ENCODE data around the gene ADGRG3. TPM values are rescaled to one million over a fixed set of nuclear protein-coding genes. Genes with fewer than 3 reads are reported as not detected.

Gene ADGRG3
- total and polyA plus RNA-seq, 4 donors: 0.08 to 3.9 (median 0.54) TPM

DNA sequence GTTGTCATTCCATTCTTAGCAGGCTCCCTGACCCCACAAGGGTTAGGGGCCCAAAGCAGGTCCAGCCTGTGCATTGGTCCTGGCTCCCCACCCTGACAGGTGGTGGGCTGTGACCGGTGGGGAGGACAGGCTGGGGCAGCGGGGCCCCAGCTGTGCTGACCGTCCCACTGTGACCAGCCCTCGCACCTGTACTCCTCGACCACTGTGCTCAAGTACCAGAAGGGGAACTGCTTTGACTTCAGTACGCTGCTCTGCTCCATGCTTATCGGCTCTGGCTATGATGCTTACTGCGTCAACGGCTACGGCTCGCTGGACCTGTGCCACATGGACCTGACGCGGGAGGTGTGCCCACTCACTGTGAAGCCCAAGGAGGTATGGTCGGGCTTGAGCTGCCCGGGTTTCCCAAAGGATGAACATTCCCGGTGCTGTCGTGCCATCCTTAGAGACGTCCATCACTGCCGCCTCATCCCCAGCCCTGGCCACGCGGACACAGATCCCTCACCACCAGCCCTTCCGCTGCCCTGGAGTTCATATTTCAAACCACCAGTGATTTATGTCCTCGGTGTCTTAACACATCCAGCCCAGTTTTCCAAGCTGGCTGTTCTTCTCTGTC lies 33.8 kb downstream of the ADGRG3 start:
- DNase-seq (peak in 1 of 2 donors; percentile 29), ATAC-seq (ENCODE audit: low FRiP score) (peak; percentile 22)
- intact Hi-C loops (cut with DNase I): no loop called here

DNA sequence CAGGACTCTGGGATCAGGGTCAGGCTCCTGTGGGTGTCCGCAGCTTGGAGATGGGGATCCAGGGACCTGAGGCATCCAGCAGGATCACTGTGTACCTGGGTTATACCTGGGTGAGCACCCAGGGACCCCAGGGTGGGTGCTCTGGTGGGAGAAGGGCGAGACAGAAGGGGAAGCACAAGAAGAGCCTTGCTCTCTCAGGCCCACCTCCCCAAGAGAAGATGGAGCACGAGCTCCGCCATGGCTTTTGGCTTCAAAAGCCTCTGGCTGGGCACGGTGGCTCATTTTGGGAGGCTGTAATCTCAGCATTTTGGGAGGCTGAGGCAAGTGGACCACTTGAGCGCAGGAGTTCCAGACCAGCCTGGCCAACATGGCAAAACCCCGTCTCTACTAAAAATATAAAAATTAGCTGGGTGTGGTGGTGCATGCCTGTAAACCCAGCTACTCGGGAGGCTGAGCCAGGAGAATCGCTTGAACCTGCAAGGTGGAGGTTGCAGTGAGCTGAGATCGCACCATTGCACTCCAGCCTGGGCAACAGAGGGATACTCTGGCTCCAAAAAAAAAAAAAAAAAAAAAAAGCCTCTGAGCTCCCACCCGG lies 35.4 kb downstream of the ADGRG3 start:
- no peaks in the 10 kb centered on the region for H3K4me1 ChIP-seq (ENCODE audit: control insufficient read depth in 1 of 2, insufficient read depth in 2 of 2, low read length in 2 of 2)

More for the DNA sequence above, 33.8 kb downstream of the ADGRG3 start:
- Histone ChIP-seq H3K27me3 (ENCODE audit: control insufficient read depth in 1 of 2, insufficient read depth in 2 of 2, low read length in 1 of 2) (no peaks in the 10 kb centered on the region), H3K4me3 (ENCODE audit: low read length in 2 of 2) (no peak overlapping the region), H3K36me3 (ENCODE audit: control insufficient read depth in 1 of 2, insufficient read depth in 2 of 2, low read length in 1 of 2) (no peaks in the 10 kb centered on the region), H3K9me3 (ENCODE audit: control insufficient read depth, low read length) (no peaks in the 10 kb centered on the region), H3K4me1 (ENCODE audit: control insufficient read depth in 1 of 2, insufficient read depth in 2 of 2, low read length in 2 of 2) (no peaks in the 10 kb centered on the region), H3K27ac (ENCODE audit: low read depth in 1 of 2, low read length in 2 of 2) (no peak overlapping the region)
- 75 to 78% methylated on average over 23 of the region's 23 CpGs for WGBS, 2 donors

DNA sequence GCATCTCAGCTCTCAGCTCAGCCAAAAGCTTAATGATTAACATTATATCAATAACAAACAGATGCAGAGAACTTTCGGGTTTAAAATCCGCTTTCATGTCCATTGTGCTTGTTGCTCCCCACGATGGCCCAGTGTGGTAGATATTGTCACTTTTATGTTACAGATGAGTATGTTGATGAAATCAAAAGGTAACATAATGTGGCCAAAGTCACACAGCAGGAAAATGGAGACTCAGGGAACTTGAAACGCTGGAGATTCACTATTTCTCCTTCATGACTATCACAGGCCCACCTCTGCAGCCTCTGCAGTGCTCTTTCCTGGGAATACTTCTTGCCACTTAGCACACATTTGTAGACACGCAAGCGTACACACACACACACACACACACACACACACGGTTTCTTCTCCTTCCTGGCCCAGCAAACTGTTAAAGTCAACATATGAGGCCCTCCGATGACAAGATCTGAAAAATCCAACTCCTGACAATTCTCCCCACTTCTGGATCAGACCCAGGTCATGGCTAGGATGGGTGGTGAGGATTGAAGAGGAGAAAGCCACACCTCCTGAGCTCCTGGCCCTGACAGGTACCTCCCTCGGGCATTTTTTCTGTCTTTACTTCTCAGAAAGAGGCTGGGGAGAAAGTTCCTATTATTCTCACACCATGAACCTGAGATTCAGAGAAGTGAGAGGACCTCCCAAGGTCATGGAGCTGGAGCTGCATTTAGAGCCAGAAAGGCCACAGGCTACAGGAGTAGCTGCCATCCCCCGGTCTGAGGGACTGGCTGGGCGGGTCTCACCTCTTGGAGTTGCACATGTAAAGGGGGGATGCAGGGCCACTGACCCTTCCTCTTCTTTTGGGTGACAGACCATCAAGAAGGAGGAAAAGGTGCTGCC lies 36.2 kb downstream of the ADGRG3 start:
- Histone ChIP-seq H3K4me1 (ENCODE audit: control insufficient read depth in 1 of 2, insufficient read depth in 2 of 2, low read length in 2 of 2) (no peaks in the 10 kb centered on the region), H3K4me3 (ENCODE audit: low read length in 2 of 2) (no peak overlapping the region), H3K9me3 (ENCODE audit: control insufficient read depth, low read length) (no peaks in the 10 kb centered on the region), H3K36me3 (ENCODE audit: control insufficient read depth in 1 of 2, insufficient read depth in 2 of 2, low read length in 1 of 2) (no peaks in the 10 kb centered on the region), H3K27me3 (ENCODE audit: control insufficient read depth in 1 of 2, insufficient read depth in 2 of 2, low read length in 1 of 2) (no peaks in the 10 kb centered on the region), H3K27ac (ENCODE audit: low read depth in 1 of 2, low read length in 2 of 2) (no peak overlapping the region)
- ATAC-seq (ENCODE audit: low FRiP score) (no peak), DNase-seq (peak in 1 of 2 donors; percentile 23)
- intact Hi-C loops (cut with DNase I): no loop called here
- WGBS, 2 donors: 58 to 67% methylated on average over 11 of the region's 11 CpGs

More for the DNA sequence above, 35.4 kb downstream of the ADGRG3 start:
- no peak for DNase-seq
- WGBS, 2 donors: 89% methylated on average over 11 of the region's 11 CpGs
- intact Hi-C loops (cut with DNase I): no loop called here
- ATAC-seq (ENCODE audit: low FRiP score): no peak
- H3K27me3 ChIP-seq (ENCODE audit: control insufficient read depth in 1 of 2, insufficient read depth in 2 of 2, low read length in 1 of 2): no peaks in the 10 kb centered on the region
- no peak overlapping the region for H3K27ac ChIP-seq (ENCODE audit: low read depth in 1 of 2, low read length in 2 of 2)
- no peaks in the 10 kb centered on the region for H3K36me3 ChIP-seq (ENCODE audit: control insufficient read depth in 1 of 2, insufficient read depth in 2 of 2, low read length in 1 of 2)
- H3K9me3 ChIP-seq (ENCODE audit: control insufficient read depth, low read length): no peaks in the 10 kb centered on the region
- no peak overlapping the region for H3K4me3 ChIP-seq (ENCODE audit: low read length in 2 of 2)

DNA sequence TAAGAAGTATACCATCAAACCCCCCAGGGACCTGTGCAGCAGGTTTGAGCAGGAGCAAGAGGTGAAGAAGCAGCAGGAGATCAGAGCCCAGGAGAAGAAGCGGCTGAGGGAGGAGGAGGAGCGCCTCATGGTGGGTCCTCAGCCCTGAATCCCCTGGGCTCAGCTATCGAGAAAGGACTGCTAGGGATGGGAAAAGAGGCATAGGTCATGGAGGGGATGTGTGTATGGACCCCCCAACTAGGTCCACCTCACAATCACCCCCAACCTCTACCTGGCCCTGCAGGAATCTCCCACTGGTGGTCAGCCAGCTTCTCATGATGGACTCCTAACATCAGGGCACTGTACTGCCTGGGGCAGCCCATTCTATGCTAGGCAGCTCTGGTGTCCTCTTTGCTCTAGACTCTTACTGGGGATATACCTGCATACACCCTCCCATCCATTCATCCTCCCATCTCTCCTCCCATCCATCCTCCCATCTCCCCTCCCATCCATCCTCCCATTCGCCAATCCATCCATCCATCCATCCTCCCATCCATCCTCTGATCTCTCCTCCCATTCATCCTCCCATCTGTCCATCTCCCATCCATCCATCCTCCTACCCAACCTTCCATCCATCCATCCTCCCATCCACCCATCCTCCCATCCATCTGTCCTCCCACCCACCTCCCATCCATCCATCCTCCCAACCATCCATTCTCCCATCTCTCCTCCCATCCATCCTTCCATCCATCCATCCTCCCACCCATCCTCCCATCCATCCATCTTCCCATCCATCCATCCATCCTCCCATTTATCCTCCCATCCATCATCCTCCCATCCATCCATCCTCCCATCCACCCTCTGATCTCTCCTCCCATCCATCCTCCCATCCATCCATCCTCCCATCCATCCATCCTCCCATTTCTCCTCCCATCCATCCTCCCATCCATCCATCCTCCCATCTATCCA lies 37.1 kb downstream of the ADGRG3 start:
- H3K27ac ChIP-seq (ENCODE audit: low read depth in 1 of 2, low read length in 2 of 2): no peak overlapping the region
- intact Hi-C loops (cut with DNase I): no loop called here
- 88 to 93% methylated on average over 4 of the region's 4 CpGs for WGBS, 2 donors
- no peaks in the 10 kb centered on the region for H3K9me3 ChIP-seq (ENCODE audit: control insufficient read depth, low read length)
- DNase-seq: peak in 1 of 2 donors; percentile 15
- H3K27me3 ChIP-seq (ENCODE audit: control insufficient read depth in 1 of 2, insufficient read depth in 2 of 2, low read length in 1 of 2): no peaks in the 10 kb centered on the region
- no peak overlapping the region for H3K4me3 ChIP-seq (ENCODE audit: low read length in 2 of 2)
- no peaks in the 10 kb centered on the region for H3K36me3 ChIP-seq (ENCODE audit: control insufficient read depth in 1 of 2, insufficient read depth in 2 of 2, low read length in 1 of 2)
- no peak for ATAC-seq (ENCODE audit: low FRiP score)
- H3K4me1 ChIP-seq (ENCODE audit: control insufficient read depth in 1 of 2, insufficient read depth in 2 of 2, low read length in 2 of 2): no peaks in the 10 kb centered on the region

DNA sequence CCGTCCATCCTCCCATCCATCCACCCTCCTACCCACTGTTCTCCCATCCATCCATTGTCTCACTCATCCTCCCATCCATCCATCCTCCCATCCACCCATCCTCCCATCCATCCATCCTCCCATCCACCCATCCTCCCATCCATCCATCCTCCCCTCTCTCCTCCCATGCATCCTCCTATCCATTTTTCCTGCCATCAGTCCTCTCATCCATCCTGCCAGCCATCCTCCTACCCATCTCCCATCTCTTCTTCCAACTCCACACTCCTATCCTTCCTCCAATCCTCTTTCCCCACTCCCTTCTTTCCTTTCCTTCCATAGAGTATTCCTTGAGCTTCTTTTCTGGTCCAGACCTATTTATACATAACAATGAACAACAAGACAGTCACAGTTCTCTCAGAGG lies 38.6 kb downstream of the ADGRG3 start:
- DNase-seq: no peak
- 85% methylated on average over 1 of the region's 1 CpG; no CpG with 5 or more reads in 1 of the 2 donors for WGBS, 2 donors
- Histone ChIP-seq H3K9me3 (ENCODE audit: control insufficient read depth, low read length) (no peaks in the 10 kb centered on the region), H3K4me3 (ENCODE audit: low read length in 2 of 2) (no peak overlapping the region), H3K36me3 (ENCODE audit: control insufficient read depth in 1 of 2, insufficient read depth in 2 of 2, low read length in 1 of 2) (no peaks in the 10 kb centered on the region), H3K27me3 (ENCODE audit: control insufficient read depth in 1 of 2, insufficient read depth in 2 of 2, low read length in 1 of 2) (no peaks in the 10 kb centered on the region), H3K27ac (ENCODE audit: low read depth in 1 of 2, low read length in 2 of 2) (no peak overlapping the region), H3K4me1 (ENCODE audit: control insufficient read depth in 1 of 2, insufficient read depth in 2 of 2, low read length in 2 of 2) (no peaks in the 10 kb centered on the region)
- no peak for ATAC-seq (ENCODE audit: low FRiP score)
- intact Hi-C loops (cut with DNase I): no loop called here

DNA sequence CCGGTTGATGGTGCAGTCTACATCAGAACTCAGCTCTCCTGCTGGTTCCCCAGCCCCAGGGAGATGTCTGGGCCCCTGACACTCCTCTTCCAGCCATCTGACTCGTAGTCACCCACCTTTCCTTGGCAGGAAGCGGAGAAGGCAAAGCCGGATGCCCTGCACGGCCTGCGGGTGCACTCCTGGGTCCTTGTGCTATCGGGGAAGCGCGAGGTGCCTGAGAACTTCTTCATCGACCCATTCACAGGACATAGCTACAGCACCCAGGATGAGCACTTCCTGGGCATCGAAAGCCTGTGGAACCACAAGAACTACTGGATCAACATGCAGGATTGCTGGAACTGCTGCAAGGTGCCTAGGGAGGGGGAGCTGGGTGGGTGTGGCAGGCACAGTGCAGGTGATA lies 39.2 kb downstream of the ADGRG3 start:
- Histone ChIP-seq H3K4me1 (ENCODE audit: control insufficient read depth in 1 of 2, insufficient read depth in 2 of 2, low read length in 2 of 2) (no peaks in the 10 kb centered on the region), H3K4me3 (ENCODE audit: low read length in 2 of 2) (no peak overlapping the region), H3K27ac (ENCODE audit: low read depth in 1 of 2, low read length in 2 of 2) (no peak overlapping the region), H3K27me3 (ENCODE audit: control insufficient read depth in 1 of 2, insufficient read depth in 2 of 2, low read length in 1 of 2) (no peaks in the 10 kb centered on the region), H3K9me3 (ENCODE audit: control insufficient read depth, low read length) (no peaks in the 10 kb centered on the region), H3K36me3 (ENCODE audit: control insufficient read depth in 1 of 2, insufficient read depth in 2 of 2, low read length in 1 of 2) (no peaks in the 10 kb centered on the region)
- ATAC-seq (ENCODE audit: low FRiP score) (no peak), DNase-seq (peak in 1 of 2 donors; percentile 21)
- WGBS, 2 donors: 86 to 90% methylated on average over 11 of the region's 11 CpGs
- intact Hi-C loops (cut with DNase I): no loop called here

DNA sequence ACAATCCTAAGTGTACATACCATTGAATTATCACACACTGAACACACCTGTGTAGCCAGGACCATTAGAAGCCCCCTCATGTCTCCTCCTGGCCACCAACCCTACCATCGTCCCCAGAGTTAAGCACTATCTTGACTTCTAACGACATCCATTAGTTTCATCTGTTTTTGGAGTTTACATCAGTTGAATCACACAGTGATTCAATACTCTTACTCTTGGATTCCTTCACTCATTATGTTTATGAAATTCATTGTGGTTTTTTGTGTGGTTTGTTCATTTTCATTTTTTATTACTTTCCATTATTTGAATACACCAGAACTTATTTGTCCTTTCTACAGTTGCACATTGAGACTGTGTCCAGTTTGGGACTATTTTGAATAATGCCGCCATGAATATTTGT lies 40.1 kb downstream of the ADGRG3 start:
- Histone ChIP-seq H3K36me3 (ENCODE audit: control insufficient read depth in 1 of 2, insufficient read depth in 2 of 2, low read length in 1 of 2) (no peaks in the 10 kb centered on the region), H3K4me1 (ENCODE audit: control insufficient read depth in 1 of 2, insufficient read depth in 2 of 2, low read length in 2 of 2) (no peaks in the 10 kb centered on the region), H3K9me3 (ENCODE audit: control insufficient read depth, low read length) (no peaks in the 10 kb centered on the region), H3K4me3 (ENCODE audit: low read length in 2 of 2) (no peak overlapping the region), H3K27me3 (ENCODE audit: control insufficient read depth in 1 of 2, insufficient read depth in 2 of 2, low read length in 1 of 2) (no peaks in the 10 kb centered on the region), H3K27ac (ENCODE audit: low read depth in 1 of 2, low read length in 2 of 2) (no peak overlapping the region)
- 89 to 90% methylated on average over 3 of the region's 3 CpGs for WGBS, 2 donors
- DNase-seq (peak in 1 of 2 donors; percentile 2), ATAC-seq (ENCODE audit: low FRiP score) (no peak)
- intact Hi-C loops (cut with DNase I): no loop called here

DNA sequence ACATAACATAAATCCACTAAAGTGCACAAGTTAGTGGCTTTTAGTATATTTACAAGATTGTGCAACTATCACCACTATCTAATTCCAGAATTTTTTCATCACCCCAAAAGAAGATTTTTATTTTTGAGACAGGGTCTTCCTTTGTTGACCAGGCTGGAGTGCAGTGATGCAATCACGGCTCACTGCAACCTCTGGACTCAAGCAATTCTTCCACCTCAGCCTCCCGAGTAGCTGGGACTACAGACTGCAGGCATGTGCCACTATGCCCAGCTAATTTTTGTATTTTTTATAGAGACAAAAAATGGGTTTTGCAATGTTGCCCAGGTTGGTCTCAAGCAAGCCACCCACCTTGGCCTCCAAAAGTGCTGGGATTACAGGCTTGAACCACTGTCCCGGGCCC lies 41.6 kb downstream of the ADGRG3 start:
- peak in 1 of 2 donors; percentile 14 for DNase-seq

More for the DNA sequence above, 41.6 kb downstream of the ADGRG3 start:
- no peak overlapping the region for H3K4me3 ChIP-seq (ENCODE audit: low read length in 2 of 2)
- no peaks in the 10 kb centered on the region for H3K9me3 ChIP-seq (ENCODE audit: control insufficient read depth, low read length)
- intact Hi-C loops (cut with DNase I): no loop called here
- 79 to 88% methylated on average over 3 of the region's 3 CpGs for WGBS, 2 donors
- no peak for ATAC-seq (ENCODE audit: low FRiP score)
- H3K27ac ChIP-seq (ENCODE audit: low read depth in 1 of 2, low read length in 2 of 2): no peak overlapping the region
- H3K27me3 ChIP-seq (ENCODE audit: control insufficient read depth in 1 of 2, insufficient read depth in 2 of 2, low read length in 1 of 2): no peaks in the 10 kb centered on the region
- no peaks in the 10 kb centered on the region for H3K4me1 ChIP-seq (ENCODE audit: control insufficient read depth in 1 of 2, insufficient read depth in 2 of 2, low read length in 2 of 2)
- H3K36me3 ChIP-seq (ENCODE audit: control insufficient read depth in 1 of 2, insufficient read depth in 2 of 2, low read length in 1 of 2): no peaks in the 10 kb centered on the region

All from aorta (tissue), 5 donors.